ENCODE results near the gene GRIK2. TPM values are rescaled to one million over a fixed set of nuclear protein-coding genes. Genes with fewer than 3 reads are reported as not detected.

The GRIK2 gene
- total RNA-seq, 1 donor from 2014 or later = 2.5 TPM

GRCh38 chr6:101931766-101932165, 538.3 kb downstream of the GRIK2 start:
- no peak overlapping the region for H3K4me2 ChIP-seq (ENCODE audit: low read length)
- no peaks in the 10 kb centered on the region for H3K9me3 Mint-ChIP-seq (ENCODE audit: unreplicated experiment)
- H3K4me1 Mint-ChIP-seq (ENCODE audit: low read depth, unreplicated experiment) = no peaks in the 10 kb centered on the region
- no peak overlapping the region for H2AFZ ChIP-seq (ENCODE audit: low read depth, low read length)
- no peaks in the 10 kb centered on the region for H4K20me1 ChIP-seq (ENCODE audit: insufficient read depth, low read length)
- no peak overlapping the region for H3K27ac Mint-ChIP-seq (ENCODE audit: unreplicated experiment)
- H3K27me3 ChIP-seq (ENCODE audit: insufficient read depth, low read length) = no peaks in the 10 kb centered on the region
- DNase-seq (ENCODE audit: low read depth) = no peak
- H3K4me1 ChIP-seq (ENCODE audit: insufficient read depth, low read length) = no peaks in the 10 kb centered on the region
- H3K9ac ChIP-seq (ENCODE audit: low read length) = no peak overlapping the region
- no peaks in the 10 kb centered on the region for H3K9me3 ChIP-seq (ENCODE audit: insufficient read depth, low read depth, low read length)
- no peak for TF ChIP-seq EZH2 (IDR thresholded peaks at IDR 0.05; ENCODE audit: insufficient read depth, low read length)
- no peak for TF ChIP-seq CTCF (IDR thresholded peaks at IDR 0.05; ENCODE audit: insufficient read depth, low read depth, low read length)
- no peaks in the 10 kb centered on the region for H3K36me3 ChIP-seq (ENCODE audit: insufficient read depth, low read length)
- no peak overlapping the region for H3K4me3 Mint-ChIP-seq (ENCODE audit: unreplicated experiment)
- no peaks in the 10 kb centered on the region for H3K36me3 Mint-ChIP-seq (ENCODE audit: low read depth, unreplicated experiment)
- no peaks in the 10 kb centered on the region for H3K27me3 Mint-ChIP-seq (ENCODE audit: low read depth, unreplicated experiment)
- no peak overlapping the region for H3K4me3 ChIP-seq (ENCODE audit: insufficient read depth, low read depth, low read length)
- H3K79me2 ChIP-seq (ENCODE audit: insufficient read depth, low read length) = no peaks in the 10 kb centered on the region
- no peak overlapping the region for H3K27ac ChIP-seq (ENCODE audit: low read depth, low read length)
- FAIRE-seq = no peak

- Mint-ChIP-seq H3K4me3 (ENCODE audit: unreplicated experiment) (no peak overlapping the region), H3K27ac (ENCODE audit: unreplicated experiment) (no peak overlapping the region), H3K9me3 (ENCODE audit: unreplicated experiment) (no peaks in the 10 kb centered on the region), H3K4me1 (ENCODE audit: low read depth, unreplicated experiment) (no peaks in the 10 kb centered on the region), H3K36me3 (ENCODE audit: low read depth, unreplicated experiment) (no peaks in the 10 kb centered on the region), H3K27me3 (ENCODE audit: low read depth, unreplicated experiment) (no peaks in the 10 kb centered on the region)
- DNase-seq (ENCODE audit: low read depth) = no peak
- H3K79me2 ChIP-seq (ENCODE audit: insufficient read depth, low read length) = no peaks in the 10 kb centered on the region
- FAIRE-seq = no peak
- no peaks in the 10 kb centered on the region for H3K9me3 ChIP-seq (ENCODE audit: insufficient read depth, low read depth, low read length)
- H3K4me1 ChIP-seq (ENCODE audit: insufficient read depth, low read length) = no peaks in the 10 kb centered on the region
- H3K4me2 ChIP-seq (ENCODE audit: low read length) = no peak overlapping the region
- no peaks in the 10 kb centered on the region for H3K27me3 ChIP-seq (ENCODE audit: insufficient read depth, low read length)
- no peak overlapping the region for H3K4me3 ChIP-seq (ENCODE audit: insufficient read depth, low read depth, low read length)
- no peak overlapping the region for H3K27ac ChIP-seq (ENCODE audit: low read depth, low read length)
- H4K20me1 ChIP-seq (ENCODE audit: insufficient read depth, low read length) = no peaks in the 10 kb centered on the region
- no peak overlapping the region for H3K9ac ChIP-seq (ENCODE audit: low read length)
- no peaks in the 10 kb centered on the region for H3K36me3 ChIP-seq (ENCODE audit: insufficient read depth, low read length)
- H2AFZ ChIP-seq (ENCODE audit: low read depth, low read length) = no peak overlapping the region
- TF ChIP-seq EZH2 (IDR thresholded peaks at IDR 0.05; ENCODE audit: insufficient read depth, low read length) = no peak
- no peak for TF ChIP-seq CTCF (IDR thresholded peaks at IDR 0.05; ENCODE audit: insufficient read depth, low read depth, low read length)
These were observed 539.2 kb downstream of the GRIK2 start for GRCh38 chr6:101932704-101933103.

- FAIRE-seq = no peak
These were observed 542.2 kb downstream of the GRIK2 start for GRCh38 chr6:101935732-101936131.

More at GRCh38 chr6:101935732-101936131, 542.2 kb downstream of the GRIK2 start:
- Histone ChIP-seq H3K9ac (ENCODE audit: low read length) (no peak overlapping the region), H3K36me3 (ENCODE audit: insufficient read depth, low read length) (no peaks in the 10 kb centered on the region), H2AFZ (ENCODE audit: low read depth, low read length) (no peak overlapping the region), H3K4me3 (ENCODE audit: insufficient read depth, low read depth, low read length) (no peak overlapping the region), H3K9me3 (ENCODE audit: insufficient read depth, low read depth, low read length) (no peaks in the 10 kb centered on the region), H3K27me3 (ENCODE audit: insufficient read depth, low read length) (no peaks in the 10 kb centered on the region), H3K4me2 (ENCODE audit: low read length) (no peak overlapping the region), H4K20me1 (ENCODE audit: insufficient read depth, low read length) (no peaks in the 10 kb centered on the region), H3K27ac (ENCODE audit: low read depth, low read length) (no peak overlapping the region), H3K79me2 (ENCODE audit: insufficient read depth, low read length) (no peaks in the 10 kb centered on the region), H3K4me1 (ENCODE audit: insufficient read depth, low read length) (no peaks in the 10 kb centered on the region)
- H3K4me3 Mint-ChIP-seq (ENCODE audit: unreplicated experiment) = no peak overlapping the region
- DNase-seq (ENCODE audit: low read depth) = no peak
- H3K27ac Mint-ChIP-seq (ENCODE audit: unreplicated experiment) = no peak overlapping the region
- no peak for TF ChIP-seq CTCF (IDR thresholded peaks at IDR 0.05; ENCODE audit: insufficient read depth, low read depth, low read length)
- TF ChIP-seq EZH2 (IDR thresholded peaks at IDR 0.05; ENCODE audit: insufficient read depth, low read length) = no peak
- no peaks in the 10 kb centered on the region for H3K36me3 Mint-ChIP-seq (ENCODE audit: low read depth, unreplicated experiment)
- no peaks in the 10 kb centered on the region for H3K4me1 Mint-ChIP-seq (ENCODE audit: low read depth, unreplicated experiment)
- H3K27me3 Mint-ChIP-seq (ENCODE audit: low read depth, unreplicated experiment) = no peaks in the 10 kb centered on the region
- H3K9me3 Mint-ChIP-seq (ENCODE audit: unreplicated experiment) = no peaks in the 10 kb centered on the region
